Testis (tissue), 3 donors: ENCODE results near the gene FHL2. TPM values are rescaled to one million over a fixed set of nuclear protein-coding genes. Genes with fewer than 3 reads are reported as not detected.

Experiments
- DNase-seq: peaks from one replicate; pipeline ENCODE4 v3.0.0-alpha.2; 2019
- H3K27ac ChIP-seq, 2 donors: fragments of 200-600 bp; sonication (generic); one replicate each; pipeline ENCODE4 v1.5.1; 2019
- H3K27me3 ChIP-seq: fragments of 200-600 bp; sonication (generic); one replicate; pipeline ENCODE4 v1.5.1; 2019
- H3K36me3 ChIP-seq: fragments of 200-600 bp; sonication (generic); one replicate; pipeline ENCODE4 v1.5.1; 2017; ENCODE audit warnings: low read depth; ENCODE audit errors: missing control alignments
- H3K4me1 ChIP-seq: fragments of 200-600 bp; sonication (generic); one replicate; pipeline ENCODE4 v1.5.1; 2019
- H3K4me3 ChIP-seq, 2 donors: fragments of 200-600 bp; sonication (generic); one replicate each; pipeline ENCODE4 v1.5.1; 2017 to 2019
- H3K9me3 ChIP-seq: fragments of 200-600 bp; sonication (generic); one replicate; pipeline ENCODE4 v1.5.1; 2017
- POLR2A ChIP-seq: fragments of 450-650 bp; IDR thresholded peaks from one replicate; pipeline ENCODE4 v1.6.1; 2017; ENCODE audit warnings: antibody characterized with exemption, mild to moderate bottlenecking, moderate library complexity
- WGBS, 2 donors: methylation state at CpG; one replicate each; pipeline ENCODE4 v1.1.5; 2018; 5-methylcytosine and 5-hydroxymethylcytosine counted together
- intact Hi-C: fragments of 100-400 bp; cut with DNase I; formaldehyde crosslinking; loops from one replicate; pipeline ENCODE4 v1.15.1; 2023; ENCODE audit warnings: low total_unique reads
- polyA plus RNA-seq: library from polyadenylated mRNA; stranded (reverse); fragments of 350-450 nt; fragmentation: Illumina TruSeq; extraction: RNeasy Lipid Tissue Mini Kit (QIAGEN cat#74804); gene quantifications from one replicate; pipeline ENCODE4 v1.2.3, GENCODE V29; 2014; ENCODE audit warnings: low read depth, low replicate concordance; ENCODE audit not compliant: insufficient read depth
- total RNA-seq, 2 donors: library from RNA; depleted of rRNA; stranded (reverse); fragments of >200 nt; gene quantifications; one replicate each; pipeline ENCODE4 v1.2.3, GENCODE V29; 2016
- TF ChIP-seq, protein P1 (sequence below), 3 experiments: fragments of 450-650 bp in 2 of 3; fragments of 200-600 bp in 1 of 3; sonication (generic) in 1 of 3; IDR thresholded peaks; one replicate each; pipeline ENCODE4 v1.5.1; 2016 to 2019; ENCODE audit warnings: antibody characterized with exemption in 3 of 3, mild to moderate bottlenecking in 2 of 3, moderate library complexity in 1 of 3

FHL2 gene
- total and polyA plus RNA-seq, 3 donors from 2014 or later = 76.9 to 154 (median 99.3) TPM

DNA sequence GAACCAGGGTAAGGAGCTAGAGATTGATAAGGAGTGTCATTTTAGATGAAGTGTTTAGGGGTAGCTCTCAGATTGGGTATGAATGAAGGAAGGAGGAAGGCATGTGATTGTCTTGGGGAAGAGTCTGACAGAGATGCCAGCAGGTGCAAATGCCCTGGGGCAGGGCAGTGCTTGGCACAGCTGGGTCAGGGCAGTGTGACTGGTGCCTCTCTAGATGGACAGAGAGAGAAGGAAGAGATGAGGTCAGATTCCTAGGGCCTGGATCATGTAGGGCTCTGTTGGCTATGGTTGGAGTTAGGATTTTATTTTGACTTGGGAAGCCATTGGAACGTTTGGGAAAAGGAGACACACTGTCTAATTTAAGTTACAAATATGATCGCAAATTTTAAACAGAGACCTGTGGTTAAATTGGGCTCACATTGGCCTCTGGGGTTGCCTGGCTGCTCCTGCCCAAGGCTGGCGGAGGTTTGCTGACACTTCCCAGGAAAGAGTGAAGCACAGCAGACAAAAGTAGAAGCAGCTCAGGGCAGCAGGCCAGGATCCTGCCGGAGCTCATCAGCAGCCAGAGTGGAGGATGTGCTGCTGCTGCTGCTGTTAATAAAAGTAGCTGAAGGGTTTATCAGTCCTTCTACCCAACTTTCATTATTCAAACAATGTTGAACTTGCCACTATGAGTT lies 32.7 kb upstream of the FHL2 start:
- Histone ChIP-seq H3K27me3 (no peaks in the 10 kb centered on the region), H3K9me3 (no peaks in the 10 kb centered on the region), H3K4me3 (no peak overlapping the region), H3K36me3 (no peaks in the 10 kb centered on the region), H3K27ac (peak overlapping the region; percentile 50 to 53), H3K4me1 (peaks cover 27% of the 10 kb centered on the region)
- intact Hi-C loops = no loop called here
- WGBS, 2 donors = 27 to 40% methylated on average over 4 of the region's 4 CpGs
- DNase-seq = peak; percentile 84
- TF ChIP-seq, protein P1, sequence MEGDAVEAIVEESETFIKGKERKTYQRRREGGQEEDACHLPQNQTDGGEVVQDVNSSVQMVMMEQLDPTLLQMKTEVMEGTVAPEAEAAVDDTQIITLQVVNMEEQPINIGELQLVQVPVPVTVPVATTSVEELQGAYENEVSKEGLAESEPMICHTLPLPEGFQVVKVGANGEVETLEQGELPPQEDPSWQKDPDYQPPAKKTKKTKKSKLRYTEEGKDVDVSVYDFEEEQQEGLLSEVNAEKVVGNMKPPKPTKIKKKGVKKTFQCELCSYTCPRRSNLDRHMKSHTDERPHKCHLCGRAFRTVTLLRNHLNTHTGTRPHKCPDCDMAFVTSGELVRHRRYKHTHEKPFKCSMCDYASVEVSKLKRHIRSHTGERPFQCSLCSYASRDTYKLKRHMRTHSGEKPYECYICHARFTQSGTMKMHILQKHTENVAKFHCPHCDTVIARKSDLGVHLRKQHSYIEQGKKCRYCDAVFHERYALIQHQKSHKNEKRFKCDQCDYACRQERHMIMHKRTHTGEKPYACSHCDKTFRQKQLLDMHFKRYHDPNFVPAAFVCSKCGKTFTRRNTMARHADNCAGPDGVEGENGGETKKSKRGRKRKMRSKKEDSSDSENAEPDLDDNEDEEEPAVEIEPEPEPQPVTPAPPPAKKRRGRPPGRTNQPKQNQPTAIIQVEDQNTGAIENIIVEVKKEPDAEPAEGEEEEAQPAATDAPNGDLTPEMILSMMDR (IDR thresholded peaks at IDR 0.05) = no peak
- TF ChIP-seq POLR2A = no peak

DNA sequence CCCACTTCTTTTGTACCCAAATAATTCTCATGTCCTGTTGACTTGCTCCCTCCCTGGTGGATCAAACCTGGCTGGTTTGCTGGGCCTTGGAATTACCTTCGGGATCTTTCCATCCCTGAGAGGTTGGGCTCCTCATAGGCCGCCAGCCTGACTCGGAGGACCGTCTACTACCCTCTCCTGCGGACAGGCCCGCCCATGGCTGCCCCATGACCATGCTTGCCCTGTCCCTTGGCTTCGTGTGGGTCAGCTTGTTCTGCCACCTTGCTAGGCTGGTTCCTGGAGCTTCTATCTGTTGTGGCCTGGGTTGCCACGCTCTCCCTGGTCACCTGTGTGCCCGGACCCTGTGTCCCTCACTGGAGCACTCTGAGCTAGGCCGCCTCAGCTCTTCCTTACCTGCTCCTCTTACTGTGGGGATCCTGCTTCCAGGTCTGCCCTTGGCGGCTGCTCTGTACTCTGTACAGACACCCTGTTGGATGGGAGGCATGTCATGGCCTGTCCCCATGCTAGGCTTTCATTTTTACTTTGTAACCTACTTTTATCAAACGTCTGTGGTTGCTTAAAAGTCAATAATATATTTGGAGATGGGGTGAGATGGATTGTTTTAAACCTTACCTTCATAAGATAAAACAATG lies 29.7 kb upstream of the FHL2 start:
- TF ChIP-seq, protein P1 (IDR thresholded peaks at IDR 0.05) = no peak
- TF ChIP-seq POLR2A = no peak
- H3K4me1 ChIP-seq = peaks cover 37% of the 10 kb centered on the region
- H3K27ac ChIP-seq = no peak overlapping the region
- WGBS, 2 donors = 97 to 98% methylated on average over 4 to 12 of the region's 12 CpGs
- no peaks in the 10 kb centered on the region for H3K9me3 ChIP-seq
- no peak overlapping the region for H3K4me3 ChIP-seq
- no peaks in the 10 kb centered on the region for H3K27me3 ChIP-seq
- no peaks in the 10 kb centered on the region for H3K36me3 ChIP-seq
- no peak for DNase-seq
- intact Hi-C loops = no loop called here

DNA sequence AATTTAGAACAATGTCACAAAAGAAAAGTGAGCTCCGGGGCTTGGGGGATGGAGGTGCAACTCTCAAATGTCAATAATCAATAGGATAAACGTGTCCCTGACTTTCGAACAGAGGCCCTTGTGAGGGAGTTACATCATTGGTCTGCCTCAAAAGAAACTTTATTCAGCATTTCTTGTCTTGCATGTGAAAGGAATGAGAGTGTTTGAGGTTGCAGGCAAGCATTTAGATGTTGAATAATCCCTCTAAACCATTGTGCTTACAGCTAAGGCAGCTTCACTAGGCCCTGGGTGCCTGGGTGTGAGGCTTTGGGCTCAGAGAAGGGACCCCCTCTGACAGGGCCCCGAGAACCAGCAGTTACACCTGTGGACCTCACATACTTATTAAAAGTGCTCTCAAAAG lies 28.6 kb upstream of the FHL2 start:
- H3K4me3 ChIP-seq = no peak overlapping the region
- peaks cover 34% of the 10 kb centered on the region for H3K4me1 ChIP-seq
- H3K9me3 ChIP-seq = no peaks in the 10 kb centered on the region
- TF ChIP-seq POLR2A = no peak
- TF ChIP-seq, protein P1 (IDR thresholded peaks at IDR 0.05) = no peak
- H3K36me3 ChIP-seq = no peaks in the 10 kb centered on the region
- intact Hi-C loops = no loop called here
- WGBS, 2 donors = 69 to 72% methylated on average over 4 of the region's 4 CpGs
- peak overlapping the region in 1 of 2 donors; percentile 45 for H3K27ac ChIP-seq
- no peak for DNase-seq
- H3K27me3 ChIP-seq = no peaks in the 10 kb centered on the region

DNA sequence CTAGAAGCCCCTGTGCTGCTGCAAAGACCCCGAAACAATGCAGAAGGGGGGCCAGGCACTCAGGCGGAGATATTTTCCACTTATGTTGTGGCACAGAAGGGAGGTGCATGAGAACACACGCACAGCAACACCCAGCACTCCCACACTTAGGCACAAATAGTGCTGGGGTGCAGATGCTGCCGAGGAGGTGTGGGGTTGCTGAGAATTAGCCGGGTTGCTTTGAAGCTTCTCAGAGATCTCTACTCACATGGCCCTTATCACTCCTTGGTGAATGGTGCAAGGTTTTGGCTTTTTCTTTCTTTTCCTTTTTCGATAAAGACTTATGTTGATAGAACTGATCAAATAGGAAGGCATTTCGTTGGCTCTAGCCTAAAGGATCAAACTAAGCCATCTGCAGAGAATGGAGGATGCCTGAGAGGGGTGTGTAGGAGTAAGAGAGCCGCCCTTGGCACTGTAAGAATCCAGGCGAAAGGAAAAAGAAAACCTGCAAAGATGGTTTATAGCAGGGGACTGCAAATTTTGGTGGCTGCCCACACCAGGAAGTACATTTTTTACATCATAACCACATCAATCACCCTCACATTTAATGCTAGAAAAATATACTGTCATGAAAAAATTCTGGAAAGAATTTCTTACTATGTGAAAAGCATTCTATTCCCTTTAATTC lies 27.9 kb upstream of the FHL2 start:
- Histone ChIP-seq H3K4me3 (no peak overlapping the region), H3K4me1 (peaks cover 26% of the 10 kb centered on the region), H3K27me3 (no peaks in the 10 kb centered on the region), H3K9me3 (no peaks in the 10 kb centered on the region), H3K36me3 (no peaks in the 10 kb centered on the region), H3K27ac (peak overlapping the region in 1 of 2 donors; percentile 45)
- DNase-seq = no peak
- 39 to 56% methylated on average over 9 of the region's 9 CpGs for WGBS, 2 donors
- no peak for TF ChIP-seq POLR2A
- TF ChIP-seq, protein P1 (IDR thresholded peaks at IDR 0.05) = no peak
- intact Hi-C loops = no loop called here
